Hepatocyte (in vitro differentiated cells): Measurements from ENCODE around the gene ABHD1.

Source experiments
- CTCF ChIP-seq: fragments of 200-600 bp; sonication (generic); IDR thresholded peaks from 2 replicates; pipeline ENCODE4 v1.5.1; 2016; ENCODE audit warnings: antibody characterized with exemption, mild to moderate bottlenecking; ENCODE audit not compliant: poor library complexity
- EZH2 ChIP-seq: fragments of 200-600 bp; sonication (generic); IDR thresholded peaks from 2 replicates; pipeline ENCODE4 v1.6.1; 2016; ENCODE audit warnings: antibody characterized with exemption, mild to moderate bottlenecking, borderline replicate concordance

DNA sequence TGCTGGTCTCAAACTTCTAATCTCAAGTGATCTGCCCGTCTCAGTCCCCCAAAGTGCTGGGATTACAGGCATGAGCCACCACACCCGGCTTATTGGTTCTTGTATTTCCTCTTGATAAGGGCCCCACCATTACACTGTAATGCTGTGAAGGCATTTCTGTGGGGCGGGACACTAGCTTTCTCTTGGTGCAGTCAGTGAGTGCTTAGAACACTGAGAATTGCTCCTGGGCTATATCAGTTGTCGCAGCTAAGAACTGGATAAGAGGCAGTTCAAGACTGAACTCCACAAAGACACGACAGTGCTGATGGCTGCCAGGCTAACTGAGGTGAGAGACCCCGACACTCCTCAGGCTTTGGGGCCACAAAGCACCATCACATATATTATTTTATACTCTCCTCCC is 35.0 kb upstream of the ABHD1 start:
- TF ChIP-seq EZH2, result no peak
- TF ChIP-seq CTCF, result no peak
